Endothelial cell of umbilical vein (primary cell): ENCODE measurements around the gene OR52A5.

ENCODE experiments used
- CTCF ChIP-seq, 2 donors: IDR thresholded peaks; 1 replicate in 1 of 2; 2 replicates in 1 of 2; pipeline ENCODE4 v1.5.1; 2011; ENCODE audit warnings: low read length in 2 of 2, mild to moderate bottlenecking in 2 of 2, moderate library complexity in 2 of 2, control low read depth in 1 of 2, inconsistent platforms in 1 of 2, low read depth in 1 of 2; ENCODE audit not compliant: insufficient read depth in 1 of 2; ENCODE audit errors: extremely low read depth in 1 of 2
- EZH2 ChIP-seq: IDR thresholded peaks from 2 replicates; pipeline ENCODE4 v1.6.1; 2012; ENCODE audit warnings: borderline replicate concordance, low read depth, mild to moderate bottlenecking, moderate library complexity, low read length, inconsistent platforms; ENCODE audit not compliant: severe bottlenecking
- GATA2 ChIP-seq: IDR thresholded peaks from 2 replicates; pipeline ENCODE4 v1.7.0; 2011; ENCODE audit warnings: low read depth, mild to moderate bottlenecking, moderate library complexity, mixed read lengths, low read length; ENCODE audit not compliant: insufficient read length, insufficient read depth
- JUN ChIP-seq: IDR thresholded peaks from 2 replicates; pipeline ENCODE4 v1.6.1; 2011; ENCODE audit warnings: borderline replicate concordance, low read depth; ENCODE audit not compliant: insufficient read length, insufficient read depth
- MAX ChIP-seq: IDR thresholded peaks from 2 replicates; pipeline ENCODE4 v1.6.1; 2011; ENCODE audit not compliant: insufficient read depth, insufficient read length
- MYC ChIP-seq: IDR thresholded peaks from one replicate; pipeline ENCODE4 v1.6.1; 2011; ENCODE audit warnings: mild to moderate bottlenecking, low read depth, low read length
- POLR2A ChIP-seq: IDR thresholded peaks from 2 replicates; pipeline ENCODE4 v1.6.1; 2012; ENCODE audit warnings: low read depth, mild to moderate bottlenecking, control low read depth, low read length
- POLR2AphosphoS5 ChIP-seq: IDR thresholded peaks from 2 replicates; pipeline ENCODE4 v1.6.1; 2012; ENCODE audit warnings: low read depth, mild to moderate bottlenecking, control low read depth, low read length, moderate library complexity; ENCODE audit not compliant: insufficient read depth

- TF ChIP-seq POLR2AphosphoS5 (no peak), EZH2 (no peak), CTCF (IDR thresholded peaks at IDR 0.05; ENCODE audit: extremely low read depth in 1 of 2, insufficient read depth in 1 of 2, low read depth in 1 of 2, low read length in 2 of 2) (no peak), POLR2A (no peak), JUN (no peak), GATA2 (no peak), MAX (no peak), MYC (no peak)
These were observed 1.9 kb downstream of the OR52A5 start for GRCh38 chr11:5136261-5136660.
